ENCODE measurements around the gene CEND1.

CEND1 gene

DNA sequence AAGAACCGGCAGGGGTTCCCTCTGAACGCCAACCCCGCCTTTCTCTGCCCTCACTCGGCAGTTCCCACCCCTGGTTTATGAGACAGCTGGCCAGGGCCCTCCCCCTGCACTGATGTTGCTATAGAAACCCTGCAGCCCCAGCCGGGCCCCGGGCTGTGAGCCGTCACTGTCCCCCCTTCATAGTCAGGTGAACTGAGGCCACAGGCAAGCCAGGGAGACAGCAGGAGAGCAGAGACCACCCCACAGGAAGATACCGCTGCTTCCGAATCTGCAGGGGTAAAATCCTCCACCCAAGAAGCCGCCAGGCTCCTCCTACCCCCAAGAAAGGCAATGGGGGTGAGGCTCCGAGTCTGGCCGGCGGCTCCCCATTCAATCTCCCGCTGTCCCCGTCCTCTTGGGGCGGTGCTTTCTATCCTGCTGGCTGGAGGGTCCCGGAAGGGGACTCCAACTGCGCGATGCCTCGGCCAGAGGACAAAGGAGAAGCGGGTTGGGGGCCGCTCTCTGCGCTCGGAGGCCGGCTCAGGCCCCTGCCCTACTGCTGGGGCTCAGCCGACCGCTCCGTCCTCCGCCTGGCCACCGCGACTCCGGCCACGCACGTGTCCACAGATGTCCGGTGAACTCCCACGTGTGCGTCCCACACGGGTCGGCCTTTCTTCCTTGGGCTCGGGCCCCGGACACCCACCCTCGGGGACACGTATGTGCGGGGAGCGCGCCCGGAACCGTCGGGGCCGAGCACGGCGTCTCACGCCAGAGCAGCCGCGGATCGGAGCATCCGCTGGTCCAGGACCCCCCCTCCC lies 7.6 kb upstream of the CEND1 start:
- DNase-seq: peak; percentile 92
- peak overlapping the region; percentile 80 for H2AFZ ChIP-seq (ENCODE audit: low read depth, low read length)

GRCh38 chr11:796565-797295 lies 6.8 kb upstream of the CEND1 start:
- peaks cover 56% of the 10 kb centered on the region for H3K36me3 ChIP-seq (ENCODE audit: insufficient read depth, low read length)

More for the DNA sequence above, 7.6 kb upstream of the CEND1 start:
- ATAC-seq (ENCODE audit: insufficient read depth, low read depth): peak; percentile 64
- TF ChIP-seq EZH2 (IDR thresholded peaks at IDR 0.05; ENCODE audit: borderline replicate concordance, low read depth, low read length, severe bottlenecking): no peak
- TF ChIP-seq, protein P1, sequence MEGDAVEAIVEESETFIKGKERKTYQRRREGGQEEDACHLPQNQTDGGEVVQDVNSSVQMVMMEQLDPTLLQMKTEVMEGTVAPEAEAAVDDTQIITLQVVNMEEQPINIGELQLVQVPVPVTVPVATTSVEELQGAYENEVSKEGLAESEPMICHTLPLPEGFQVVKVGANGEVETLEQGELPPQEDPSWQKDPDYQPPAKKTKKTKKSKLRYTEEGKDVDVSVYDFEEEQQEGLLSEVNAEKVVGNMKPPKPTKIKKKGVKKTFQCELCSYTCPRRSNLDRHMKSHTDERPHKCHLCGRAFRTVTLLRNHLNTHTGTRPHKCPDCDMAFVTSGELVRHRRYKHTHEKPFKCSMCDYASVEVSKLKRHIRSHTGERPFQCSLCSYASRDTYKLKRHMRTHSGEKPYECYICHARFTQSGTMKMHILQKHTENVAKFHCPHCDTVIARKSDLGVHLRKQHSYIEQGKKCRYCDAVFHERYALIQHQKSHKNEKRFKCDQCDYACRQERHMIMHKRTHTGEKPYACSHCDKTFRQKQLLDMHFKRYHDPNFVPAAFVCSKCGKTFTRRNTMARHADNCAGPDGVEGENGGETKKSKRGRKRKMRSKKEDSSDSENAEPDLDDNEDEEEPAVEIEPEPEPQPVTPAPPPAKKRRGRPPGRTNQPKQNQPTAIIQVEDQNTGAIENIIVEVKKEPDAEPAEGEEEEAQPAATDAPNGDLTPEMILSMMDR (IDR thresholded peaks at IDR 0.05; ENCODE audit: borderline replicate concordance, extremely low read depth, low read length, poor library complexity, severe bottlenecking): no peak
- H3K79me2 ChIP-seq (ENCODE audit: insufficient read depth, low read length): peaks cover 31% of the 10 kb centered on the region
- H3K4me1 ChIP-seq (ENCODE audit: insufficient read depth, low read length): peaks cover 52% of the 10 kb centered on the region
- H3K4me2 ChIP-seq (ENCODE audit: insufficient read depth, low read length): peak overlapping the region; percentile 97
- H3K4me3 ChIP-seq (ENCODE audit: low read depth in 1 of 2, low read length in 2 of 2): peak overlapping the region; percentile 67 to 98
- H4K20me1 ChIP-seq (ENCODE audit: insufficient read depth, low read length): peaks cover 63% of the 10 kb centered on the region
- peak overlapping the region; percentile 86 for H3K9ac ChIP-seq (ENCODE audit: low read depth, low read length)
- H3K27me3 ChIP-seq (ENCODE audit: insufficient read depth, low read length, poor library complexity): no peaks in the 10 kb centered on the region
- H3K36me3 ChIP-seq (ENCODE audit: insufficient read depth, low read length): peaks cover 56% of the 10 kb centered on the region
- peak overlapping the region; percentile 84 for H3K27ac ChIP-seq (ENCODE audit: low read length)
- H3K9me3 ChIP-seq (ENCODE audit: insufficient read depth, low read length, severe bottlenecking): no peaks in the 10 kb centered on the region

DNA sequence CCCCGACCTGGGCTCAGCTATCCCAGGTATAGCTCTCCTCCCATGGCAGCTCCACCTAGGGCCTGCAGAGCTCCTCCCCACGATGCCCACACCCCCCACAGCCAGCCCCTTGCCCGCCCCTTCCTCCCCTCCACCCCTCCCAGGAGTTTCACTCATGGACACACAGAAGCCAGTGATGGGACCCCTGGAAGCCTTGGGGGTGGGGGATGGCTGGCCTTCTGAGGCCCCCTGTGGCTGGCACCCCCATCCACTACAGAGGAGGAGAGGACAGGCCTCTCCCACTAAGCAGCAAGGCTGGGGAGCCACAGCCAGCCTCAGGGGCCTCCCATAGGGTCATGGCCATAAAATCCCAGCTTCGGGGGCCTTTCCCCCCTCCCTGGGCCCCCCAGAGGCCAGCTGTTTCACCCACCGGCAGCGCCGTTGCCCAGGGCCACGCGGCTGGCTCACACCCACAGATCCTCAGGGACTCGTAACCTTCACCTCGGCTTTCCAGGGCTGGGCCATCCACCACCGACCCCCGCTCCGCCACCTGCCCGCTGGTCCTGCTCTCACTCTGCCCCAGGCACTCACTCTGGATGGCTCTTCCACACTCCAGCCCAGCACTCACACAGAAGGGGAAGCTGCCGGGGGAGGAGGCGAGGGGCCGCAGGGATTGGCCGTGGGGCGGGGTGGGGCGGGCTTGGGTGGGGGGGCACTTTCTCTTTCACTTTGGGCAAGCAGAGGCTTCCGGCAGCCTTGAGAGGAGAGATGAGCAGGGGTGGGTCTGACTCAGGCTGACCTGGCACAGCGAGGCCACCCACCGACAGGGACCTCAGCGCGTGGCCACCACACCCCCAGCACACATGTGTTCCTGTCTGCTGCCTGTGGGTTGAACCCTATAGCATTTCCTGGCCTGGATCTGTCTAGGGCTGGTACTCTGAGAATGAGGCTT lies 6.0 kb upstream of the CEND1 start:
- Histone ChIP-seq H2AFZ (ENCODE audit: low read depth, low read length) (peak overlapping the region; percentile 37; the same call in 1 of the 2 replicates), H3K9me3 (ENCODE audit: insufficient read depth, low read length, severe bottlenecking) (no peaks in the 10 kb centered on the region), H3K9ac (ENCODE audit: low read depth, low read length) (peak overlapping the region; percentile 86), H3K36me3 (ENCODE audit: insufficient read depth, low read length) (peaks cover 50% of the 10 kb centered on the region), H3K27me3 (ENCODE audit: insufficient read depth, low read length, poor library complexity) (no peaks in the 10 kb centered on the region), H3K79me2 (ENCODE audit: insufficient read depth, low read length) (peaks cover 20% of the 10 kb centered on the region), H3K4me2 (ENCODE audit: insufficient read depth, low read length) (peak overlapping the region; percentile 97), H3K27ac (ENCODE audit: low read length) (peak overlapping the region; percentile 84), H3K4me3 (ENCODE audit: low read depth in 1 of 2, low read length in 2 of 2) (peak overlapping the region; percentile 67 to 98; a peak in 3 of 4 replicates), H3K4me1 (ENCODE audit: insufficient read depth, low read length) (peaks cover 37% of the 10 kb centered on the region), H4K20me1 (ENCODE audit: insufficient read depth, low read length) (peaks cover 54% of the 10 kb centered on the region)
- ATAC-seq (ENCODE audit: insufficient read depth, low read depth): peak; percentile 64
- peak; percentile 86 for DNase-seq
- TF ChIP-seq EZH2 (IDR thresholded peaks at IDR 0.05; ENCODE audit: borderline replicate concordance, low read depth, low read length, severe bottlenecking): no peak
- TF ChIP-seq, protein P1 (IDR thresholded peaks at IDR 0.05; ENCODE audit: borderline replicate concordance, extremely low read depth, low read length, poor library complexity, severe bottlenecking): peak; percentile 5

More at GRCh38 chr11:796565-797295, 6.8 kb upstream of the CEND1 start:
- H3K4me1 ChIP-seq (ENCODE audit: insufficient read depth, low read length): peaks cover 44% of the 10 kb centered on the region
- 0 out of 2 replicates have a peak overlapping the region, but pooled peaks have one; percentile 80 for H2AFZ ChIP-seq (ENCODE audit: low read depth, low read length)
- H3K27me3 ChIP-seq (ENCODE audit: insufficient read depth, low read length, poor library complexity): no peaks in the 10 kb centered on the region
- H4K20me1 ChIP-seq (ENCODE audit: insufficient read depth, low read length): peaks cover 58% of the 10 kb centered on the region
- no peak for DNase-seq
- TF ChIP-seq, protein P1 (IDR thresholded peaks at IDR 0.05; ENCODE audit: borderline replicate concordance, extremely low read depth, low read length, poor library complexity, severe bottlenecking): no peak
- no peak for TF ChIP-seq EZH2 (IDR thresholded peaks at IDR 0.05; ENCODE audit: borderline replicate concordance, low read depth, low read length, severe bottlenecking)
- peak overlapping the region; percentile 67 to 98; a peak in 3 of 4 replicates for H3K4me3 ChIP-seq (ENCODE audit: low read depth in 1 of 2, low read length in 2 of 2)
- no peak for ATAC-seq (ENCODE audit: insufficient read depth, low read depth)
- H3K27ac ChIP-seq (ENCODE audit: low read length): peak overlapping the region; percentile 84
- peak overlapping the region; percentile 97 for H3K4me2 ChIP-seq (ENCODE audit: insufficient read depth, low read length)
- H3K9me3 ChIP-seq (ENCODE audit: insufficient read depth, low read length, severe bottlenecking): no peaks in the 10 kb centered on the region
- peak overlapping the region; percentile 86 for H3K9ac ChIP-seq (ENCODE audit: low read depth, low read length)
- H3K79me2 ChIP-seq (ENCODE audit: insufficient read depth, low read length): peaks cover 23% of the 10 kb centered on the region

All from DND-41 (cell line).